ENCODE results near the gene OR4E2. TPM values are rescaled to one million over a fixed set of nuclear protein-coding genes. Genes with fewer than 3 reads are reported as not detected.
"Not testable (repeated sequence)": the region's sequence is repeated elsewhere in the genome, so short reads cannot be mapped to it uniquely, and the experiment has no call there.

OR4E2 gene, protein sequence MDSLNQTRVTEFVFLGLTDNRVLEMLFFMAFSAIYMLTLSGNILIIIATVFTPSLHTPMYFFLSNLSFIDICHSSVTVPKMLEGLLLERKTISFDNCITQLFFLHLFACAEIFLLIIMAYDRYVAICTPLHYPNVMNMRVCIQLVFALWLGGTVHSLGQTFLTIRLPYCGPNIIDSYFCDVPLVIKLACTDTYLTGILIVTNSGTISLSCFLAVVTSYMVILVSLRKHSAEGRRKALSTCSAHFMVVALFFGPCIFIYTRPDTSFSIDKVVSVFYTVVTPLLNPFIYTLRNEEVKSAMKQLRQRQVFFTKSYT
- total RNA-seq (not detected), polyA plus RNA-seq (not detected)

DNA sequence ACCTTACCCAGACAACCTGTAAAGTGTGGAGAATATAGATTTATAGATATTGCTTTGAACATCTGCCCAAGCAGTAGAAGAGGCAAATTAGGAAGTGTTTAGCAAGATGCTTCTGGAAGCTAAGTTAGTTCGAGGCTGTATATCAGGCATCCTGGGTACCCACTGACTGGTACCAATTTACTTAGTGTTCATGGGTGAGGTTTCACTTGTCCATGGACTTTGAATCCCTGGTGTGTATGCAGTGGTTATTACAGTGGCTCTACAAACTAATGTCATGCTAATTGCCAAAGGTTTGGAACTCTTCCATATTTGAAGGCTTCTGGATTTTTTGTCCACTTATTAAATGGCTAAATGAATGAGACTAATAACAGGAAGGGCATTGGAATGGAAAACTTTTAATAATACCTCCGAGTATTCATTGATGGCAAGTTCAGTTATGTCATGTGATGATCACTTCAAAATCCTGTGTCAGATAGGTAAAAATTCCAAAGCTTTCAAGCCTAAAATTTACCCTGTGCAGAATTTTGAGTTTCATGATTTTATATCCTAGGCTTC is at the start of gene OR4E2:
Gene OR4E2, plus strand, starts transcription at position 505 of the 555 bp plus-strand sequence. CDS start 11,248 bp downstream, outside the sequence.
- H3K27me3 Mint-ChIP-seq = peaks cover 12 to 15% of the 10 kb centered on the region in 2 donors
- POLR2A ChIA-PET (ENCODE audit: partially characterized antibody) = no interaction called here
- no peaks in the 10 kb centered on the region for H3K36me3 Mint-ChIP-seq
- CTCF ChIA-PET (ENCODE audit: partially characterized antibody) = no interaction called here
- H3K4me1 Mint-ChIP-seq = no peaks in the 10 kb centered on the region
- no peak within 1 kb of the TSS for H3K4me3 Mint-ChIP-seq
- Histone ChIP-seq H3K4me3 (ENCODE audit: low read length in 2 of 2) (no peak within 1 kb of the TSS), H3K27ac (ENCODE audit: low read depth, low read length) (no peak within 1 kb of the TSS), H3K36me3 (ENCODE audit: insufficient read depth, low read length) (no peaks in the 10 kb centered on the region), H3K27me3 (ENCODE audit: insufficient read depth, low read length) (no peaks in the 10 kb centered on the region), H3K9me3 (ENCODE audit: control insufficient read depth in 1 of 2, low read length in 2 of 2) (no peaks in the 10 kb centered on the region), H3K4me1 (ENCODE audit: insufficient read depth, low read length) (no peaks in the 10 kb centered on the region)
- H3K27ac Mint-ChIP-seq = no peak within 1 kb of the TSS
- intact Hi-C loops (cut with micrococcal nuclease) = no loop called here
- no peak for DNase-seq
- peaks cover 0 to 9% (median 1%) of the 10 kb centered on the region in 8 donors for H3K9me3 Mint-ChIP-seq

DNA sequence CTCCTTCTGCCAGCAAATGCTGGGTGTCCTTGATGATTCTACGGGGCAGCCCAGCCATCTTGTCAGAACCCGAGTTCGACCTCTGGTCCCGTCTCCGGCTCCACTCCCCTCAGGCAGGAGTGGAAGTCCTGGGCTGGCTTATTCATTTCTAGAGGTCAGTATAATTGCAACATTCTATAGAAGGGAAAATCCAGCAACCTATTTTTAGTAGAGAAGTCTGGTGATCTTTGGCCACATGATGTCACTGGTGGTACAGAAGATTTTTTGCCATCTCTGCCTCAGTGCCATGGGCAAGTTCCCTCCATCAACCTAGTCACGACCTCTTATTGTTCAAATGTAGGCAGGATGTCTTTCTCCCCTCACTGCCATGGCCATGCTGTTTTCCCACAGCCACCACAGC is 41.3 kb upstream of the OR4E2 start:
- Mint-ChIP-seq H3K4me3 (no peak overlapping the region), H3K9me3 (no peaks in the 10 kb centered on the region), H3K36me3 (no peaks in the 10 kb centered on the region), H3K4me1 (no peaks in the 10 kb centered on the region), H3K27me3 (peaks cover 11 to 12% of the 10 kb centered on the region in 2 donors), H3K27ac (no peak overlapping the region)
- ChIA-PET CTCF (ENCODE audit: partially characterized antibody) (no interaction called here), POLR2A (ENCODE audit: partially characterized antibody) (interaction anchor here (0.7 kb wide), 1 partner anchor 944 kb away, joined by 3 read pairs; no protein-coding TSS in a partner anchor)
- no peaks in the 10 kb centered on the region for H3K4me1 ChIP-seq (ENCODE audit: insufficient read depth, low read length)
- H3K4me3 ChIP-seq (ENCODE audit: low read length in 2 of 2) = no peak overlapping the region
- no peaks in the 10 kb centered on the region for H3K27me3 ChIP-seq (ENCODE audit: insufficient read depth, low read length)
- intact Hi-C loops (cut with micrococcal nuclease) = no loop called here
- H3K27ac ChIP-seq (ENCODE audit: low read depth, low read length) = no peak overlapping the region
- no peaks in the 10 kb centered on the region for H3K9me3 ChIP-seq (ENCODE audit: control insufficient read depth in 1 of 2, low read length in 2 of 2)
- no peak for DNase-seq
- H3K36me3 ChIP-seq (ENCODE audit: insufficient read depth, low read length) = no peaks in the 10 kb centered on the region

DNA sequence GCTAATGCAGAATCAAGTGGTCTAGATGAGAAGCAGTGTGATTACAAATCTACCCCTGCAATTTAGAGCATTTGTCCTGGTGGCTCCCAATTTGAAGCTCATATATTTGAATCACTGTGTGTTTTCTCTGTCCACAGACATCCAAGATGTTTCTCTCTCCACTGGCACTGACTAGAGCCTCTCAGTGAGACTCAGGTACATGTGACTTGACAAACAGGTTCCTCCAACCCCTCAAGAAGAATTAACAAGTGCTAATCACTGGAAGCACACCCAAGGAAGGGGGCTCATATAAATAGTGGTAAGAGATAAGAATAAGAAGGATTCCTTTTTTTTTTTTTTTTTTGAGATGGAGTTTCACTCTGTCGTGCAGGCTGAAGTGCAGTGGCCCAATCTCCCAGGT is 39.4 kb upstream of the OR4E2 start:
- Histone ChIP-seq H3K9me3 (ENCODE audit: control insufficient read depth in 1 of 2, low read length in 2 of 2) (no peaks in the 10 kb centered on the region), H3K36me3 (ENCODE audit: insufficient read depth, low read length) (no peaks in the 10 kb centered on the region), H3K4me1 (ENCODE audit: insufficient read depth, low read length) (no peaks in the 10 kb centered on the region), H3K27ac (ENCODE audit: low read depth, low read length) (no peak overlapping the region), H3K27me3 (ENCODE audit: insufficient read depth, low read length) (no peaks in the 10 kb centered on the region), H3K4me3 (ENCODE audit: low read length in 2 of 2) (no peak overlapping the region)
- ChIA-PET CTCF (ENCODE audit: partially characterized antibody) (no interaction called here), POLR2A (ENCODE audit: partially characterized antibody) (no interaction called here)
- DNase-seq = no peak
- Mint-ChIP-seq H3K27ac (no peak overlapping the region), H3K9me3 (no peaks in the 10 kb centered on the region), H3K4me1 (no peaks in the 10 kb centered on the region), H3K4me3 (no peak overlapping the region), H3K36me3 (no peaks in the 10 kb centered on the region), H3K27me3 (peaks cover 8 to 11% of the 10 kb centered on the region in 2 donors)
- intact Hi-C loops (cut with micrococcal nuclease) = no loop called here

DNA sequence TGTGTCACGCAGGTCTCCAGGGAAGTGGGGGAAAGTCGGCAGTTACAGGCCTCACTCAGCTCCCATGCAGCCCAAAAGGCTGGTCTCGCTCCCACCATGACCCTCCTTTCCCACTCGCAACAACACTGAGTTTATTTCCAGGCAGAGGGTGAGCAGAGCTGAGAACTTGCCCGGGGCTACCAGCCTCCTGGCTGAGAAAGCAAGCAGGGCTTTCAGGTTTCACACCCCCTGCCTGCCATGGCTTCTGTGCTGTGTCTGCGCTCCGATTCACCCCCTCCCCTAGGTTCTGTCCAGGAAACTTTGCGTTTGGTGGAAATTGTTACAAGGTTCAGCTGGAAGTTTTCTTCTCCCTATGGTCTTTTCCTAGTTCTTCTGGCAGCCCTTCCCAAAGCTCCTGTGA is 36.0 kb upstream of the OR4E2 start:
- no peaks in the 10 kb centered on the region for H3K4me1 Mint-ChIP-seq
- H3K4me3 ChIP-seq (ENCODE audit: low read length in 2 of 2) = no peak overlapping the region
- no peaks in the 10 kb centered on the region for H3K36me3 Mint-ChIP-seq
- no peaks in the 10 kb centered on the region for H3K36me3 ChIP-seq (ENCODE audit: insufficient read depth, low read length)
- H3K9me3 Mint-ChIP-seq = peaks cover 0 to 3% (median 0%) of the 10 kb centered on the region in 8 donors
- intact Hi-C loops (cut with micrococcal nuclease) = no loop called here
- H3K4me3 Mint-ChIP-seq = no peak overlapping the region
- peak overlapping the region in 1 of 7 donors; percentile 55 for H3K27ac Mint-ChIP-seq
- H3K27ac ChIP-seq (ENCODE audit: low read depth, low read length) = no peak overlapping the region
- H3K27me3 Mint-ChIP-seq = peaks cover 11 to 20% of the 10 kb centered on the region in 2 donors
- H3K27me3 ChIP-seq (ENCODE audit: insufficient read depth, low read length) = no peaks in the 10 kb centered on the region
- CTCF ChIA-PET (ENCODE audit: partially characterized antibody) = no interaction called here
- no peak for DNase-seq
- H3K4me1 ChIP-seq (ENCODE audit: insufficient read depth, low read length) = no peaks in the 10 kb centered on the region
- H3K9me3 ChIP-seq (ENCODE audit: control insufficient read depth in 1 of 2, low read length in 2 of 2) = no peaks in the 10 kb centered on the region
- POLR2A ChIA-PET (ENCODE audit: partially characterized antibody) = no interaction called here

DNA sequence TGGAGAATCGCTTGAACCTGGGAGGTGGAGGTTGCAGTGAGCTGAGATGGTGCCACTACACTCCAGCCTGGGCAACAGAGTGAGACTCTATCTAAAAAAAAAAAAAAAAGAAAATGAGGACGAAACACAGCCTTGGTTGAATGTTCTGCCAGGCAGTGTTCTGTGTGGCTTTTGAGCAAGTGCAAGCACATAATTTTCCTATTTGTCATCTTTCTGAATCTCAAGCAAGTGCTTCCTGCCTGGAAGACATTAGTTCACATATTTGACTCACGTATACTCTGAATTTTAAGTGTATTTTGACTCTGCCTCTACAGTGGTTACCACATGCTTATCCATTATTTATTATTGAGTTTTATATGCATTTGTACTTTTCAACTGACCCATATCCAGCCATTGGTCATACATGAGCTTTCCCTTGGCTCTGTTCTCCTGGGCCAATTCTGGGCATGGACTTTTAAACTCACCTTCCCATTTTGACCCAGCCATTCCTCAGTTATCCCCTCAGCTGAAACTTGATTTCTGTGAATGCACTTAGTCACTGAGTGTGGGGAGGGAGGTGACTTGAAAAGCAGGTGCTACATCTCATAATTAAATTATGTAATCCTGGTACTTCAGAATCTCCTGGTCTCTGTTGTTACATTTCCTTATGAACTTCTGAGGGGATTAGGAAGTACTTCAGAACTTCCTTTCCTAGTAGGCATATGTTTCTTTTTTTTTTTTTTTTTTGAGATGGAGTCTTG is 27.0 kb upstream of the OR4E2 start:
- H3K4me3 Mint-ChIP-seq = no peak overlapping the region

DNA sequence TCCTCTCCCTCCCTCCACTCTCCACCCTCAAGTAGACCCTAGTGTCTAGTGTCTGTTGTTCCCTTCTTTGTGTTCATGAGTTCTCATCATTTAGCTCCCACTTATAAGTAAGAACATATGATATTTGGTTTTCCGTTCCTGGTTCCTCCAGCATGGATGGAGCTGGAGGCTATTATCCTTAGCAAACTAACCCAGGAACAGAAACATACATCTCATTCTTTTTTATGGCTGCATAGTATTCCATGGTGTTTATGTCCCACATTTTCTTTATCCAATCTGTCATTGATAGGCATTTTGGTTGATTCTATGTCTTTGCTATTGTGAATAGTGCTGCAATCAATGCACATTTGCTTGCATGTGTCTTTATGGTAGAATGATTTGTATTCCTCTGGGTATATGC is 23.1 kb upstream of the OR4E2 start:
- H3K4me3 ChIP-seq (ENCODE audit: low read length in 2 of 2); H3K4me1 Mint-ChIP-seq; H3K27ac Mint-ChIP-seq; POLR2A ChIA-PET (ENCODE audit: partially characterized antibody); H3K27ac ChIP-seq (ENCODE audit: low read depth, low read length); H3K36me3 Mint-ChIP-seq; H3K4me3 Mint-ChIP-seq; DNase-seq; H3K9me3 Mint-ChIP-seq; H3K9me3 ChIP-seq (ENCODE audit: control insufficient read depth in 1 of 2, low read length in 2 of 2); intact Hi-C loops (cut with micrococcal nuclease); H3K27me3 ChIP-seq (ENCODE audit: insufficient read depth, low read length); CTCF ChIA-PET (ENCODE audit: partially characterized antibody); H3K4me1 ChIP-seq (ENCODE audit: insufficient read depth, low read length); H3K36me3 ChIP-seq (ENCODE audit: insufficient read depth, low read length): not testable (repeated sequence)
- peaks cover 7 to 27% of the 10 kb centered on the region in 2 donors for H3K27me3 Mint-ChIP-seq

More for the DNA sequence above, 27.0 kb upstream of the OR4E2 start:
- Histone ChIP-seq H3K27me3 (ENCODE audit: insufficient read depth, low read length) (no peaks in the 10 kb centered on the region), H3K4me1 (ENCODE audit: insufficient read depth, low read length) (no peaks in the 10 kb centered on the region), H3K27ac (ENCODE audit: low read depth, low read length) (no peak overlapping the region), H3K4me3 (ENCODE audit: low read length in 2 of 2) (no peak overlapping the region), H3K9me3 (ENCODE audit: control insufficient read depth in 1 of 2, low read length in 2 of 2) (no peaks in the 10 kb centered on the region), H3K36me3 (ENCODE audit: insufficient read depth, low read length) (no peaks in the 10 kb centered on the region)
- intact Hi-C loops (cut with micrococcal nuclease) = no loop called here
- peaks cover 14 to 39% of the 10 kb centered on the region in 2 donors for H3K27me3 Mint-ChIP-seq
- POLR2A ChIA-PET (ENCODE audit: partially characterized antibody) = no interaction called here
- H3K36me3 Mint-ChIP-seq = no peaks in the 10 kb centered on the region
- CTCF ChIA-PET (ENCODE audit: partially characterized antibody) = no interaction called here
- H3K9me3 Mint-ChIP-seq = peaks cover 0 to 9% (median 0%) of the 10 kb centered on the region in 8 donors
- no peak for DNase-seq
- H3K27ac Mint-ChIP-seq = no peak overlapping the region
- no peaks in the 10 kb centered on the region for H3K4me1 Mint-ChIP-seq

DNA sequence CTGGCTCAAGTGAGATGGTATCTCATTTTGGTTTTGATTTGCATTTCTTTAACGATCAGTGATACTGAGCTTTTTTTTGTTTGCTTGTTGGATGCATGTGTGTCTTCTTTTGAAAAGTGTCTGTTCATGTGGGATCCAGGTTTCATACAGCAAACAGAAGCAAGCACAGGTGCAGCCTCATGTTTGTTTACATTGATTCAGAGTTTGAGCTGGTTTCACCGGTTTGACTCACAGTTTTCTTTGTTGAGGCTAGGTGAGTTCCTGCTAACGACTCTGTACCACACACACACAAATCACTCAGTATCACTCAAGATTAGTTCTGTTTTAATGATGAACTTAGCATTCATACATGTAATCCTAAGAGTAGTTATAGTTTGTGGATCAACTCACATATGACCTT is 22.6 kb upstream of the OR4E2 start:
- intact Hi-C loops (cut with micrococcal nuclease) = no loop called here
- no peaks in the 10 kb centered on the region for H3K27me3 ChIP-seq (ENCODE audit: insufficient read depth, low read length)
- peaks cover 0 to 9% (median 0%) of the 10 kb centered on the region in 8 donors for H3K9me3 Mint-ChIP-seq
- H3K4me3 Mint-ChIP-seq = no peak overlapping the region
- no peaks in the 10 kb centered on the region for H3K9me3 ChIP-seq (ENCODE audit: control insufficient read depth in 1 of 2, low read length in 2 of 2)
- no peaks in the 10 kb centered on the region for H3K36me3 Mint-ChIP-seq
- peaks cover 5 to 23% of the 10 kb centered on the region in 2 donors for H3K27me3 Mint-ChIP-seq
- no peak overlapping the region for H3K27ac ChIP-seq (ENCODE audit: low read depth, low read length)
- no peak overlapping the region for H3K27ac Mint-ChIP-seq
- no peaks in the 10 kb centered on the region for H3K4me1 ChIP-seq (ENCODE audit: insufficient read depth, low read length)
- H3K4me1 Mint-ChIP-seq = no peaks in the 10 kb centered on the region
- no peak for DNase-seq
- ChIA-PET CTCF (ENCODE audit: partially characterized antibody) (no interaction called here), POLR2A (ENCODE audit: partially characterized antibody) (no interaction called here)
- H3K36me3 ChIP-seq (ENCODE audit: insufficient read depth, low read length) = no peaks in the 10 kb centered on the region
- H3K4me3 ChIP-seq (ENCODE audit: low read length in 2 of 2) = no peak overlapping the region

Data from CD4-positive, alpha-beta memory T cell (primary cell).